GM12892 (cell line): ENCODE results near the gene SNPH.

Experiments used
- DNase-seq: peaks from one replicate; pipeline ENCODE4 v3.0.0; 2011; ENCODE audit not compliant: insufficient read length
- FAIRE-seq: peaks from 2 replicates; lab custom pipeline; 2011; peaks lifted over from hg19 to GRCh38; lab: Jason Lieb, UNC
- POLR2A ChIP-seq: IDR thresholded peaks from 2 replicates; pipeline ENCODE4 v1.6.1; 2011; ENCODE audit warnings: low read depth, low read length, control low read depth
- POLR2AphosphoS5 ChIP-seq: IDR thresholded peaks from 2 replicates; pipeline ENCODE4 v1.6.1; 2011; ENCODE audit warnings: low read depth, low read length, control low read depth
- TAF1 ChIP-seq: IDR thresholded peaks from 2 replicates; pipeline ENCODE4 v1.6.1; 2011; ENCODE audit warnings: low read depth, mild to moderate bottlenecking, control low read depth, low read length, borderline replicate concordance

Gene SNPH

GRCh38 chr20:1295276-1295930, 29.3 kb downstream of the SNPH start:
- no peak for FAIRE-seq

DNA sequence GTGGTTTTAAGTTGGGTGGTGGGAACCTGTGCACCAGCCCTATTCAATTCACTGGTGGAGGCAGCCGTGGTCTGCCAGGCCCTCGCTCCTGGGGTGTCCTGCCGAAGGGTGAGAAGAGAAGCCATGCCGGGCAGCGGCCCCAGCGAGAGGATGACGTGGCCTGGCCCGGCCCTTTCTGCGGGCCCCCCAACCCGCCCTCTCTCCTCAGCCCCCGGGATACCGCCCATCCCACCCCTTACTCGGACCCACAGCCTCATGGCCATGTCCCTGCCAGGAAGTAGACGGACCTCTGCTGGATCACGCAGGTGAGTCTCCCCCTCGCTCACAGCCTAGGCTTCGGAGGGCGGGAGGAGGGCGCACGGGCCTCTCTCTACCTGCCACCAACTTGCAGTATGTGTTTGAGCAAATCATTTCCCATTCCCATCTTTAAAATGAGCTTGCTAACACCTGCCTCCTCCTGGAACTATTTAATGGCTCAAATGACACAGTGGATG, 30.1 kb downstream of the SNPH start:
- DNase-seq: no peak
- FAIRE-seq: no peak

More at GRCh38 chr20:1295276-1295930, 29.3 kb downstream of the SNPH start:
- TF ChIP-seq TAF1 (no peak), POLR2A (no peak), POLR2AphosphoS5 (no peak)
- DNase-seq: no peak

GRCh38 chr20:1296922-1297321, 30.8 kb downstream of the SNPH start:
- no peak for TF ChIP-seq POLR2AphosphoS5
- TF ChIP-seq POLR2A: no peak
- no peak for TF ChIP-seq TAF1
- DNase-seq (no peak), FAIRE-seq (no peak)

More for the DNA sequence above, 30.1 kb downstream of the SNPH start:
- TF ChIP-seq TAF1: no peak
- no peak for TF ChIP-seq POLR2AphosphoS5
- no peak for TF ChIP-seq POLR2A

DNA sequence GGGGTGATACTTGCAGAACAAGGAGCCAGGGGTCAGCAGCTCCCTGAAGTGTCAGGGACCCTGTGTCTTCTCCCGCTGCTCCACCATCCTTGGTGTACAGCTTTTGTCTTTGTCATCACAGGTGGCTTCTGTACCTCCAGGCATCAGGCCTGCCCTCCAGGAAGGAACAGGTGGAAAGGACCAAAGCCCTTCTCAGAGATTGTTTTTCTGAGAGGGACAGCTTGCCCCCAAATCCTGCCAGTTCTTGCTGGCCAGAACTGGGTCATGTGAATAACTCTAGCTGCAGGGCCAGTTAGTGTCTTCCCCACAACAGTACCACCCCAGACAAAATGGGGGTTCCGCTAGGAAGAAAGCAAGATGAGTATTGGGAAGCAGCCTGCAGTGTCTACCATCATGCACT, 31.4 kb downstream of the SNPH start:
- DNase-seq: no peak
- no peak for TF ChIP-seq POLR2AphosphoS5
- TF ChIP-seq POLR2A: no peak

DNA sequence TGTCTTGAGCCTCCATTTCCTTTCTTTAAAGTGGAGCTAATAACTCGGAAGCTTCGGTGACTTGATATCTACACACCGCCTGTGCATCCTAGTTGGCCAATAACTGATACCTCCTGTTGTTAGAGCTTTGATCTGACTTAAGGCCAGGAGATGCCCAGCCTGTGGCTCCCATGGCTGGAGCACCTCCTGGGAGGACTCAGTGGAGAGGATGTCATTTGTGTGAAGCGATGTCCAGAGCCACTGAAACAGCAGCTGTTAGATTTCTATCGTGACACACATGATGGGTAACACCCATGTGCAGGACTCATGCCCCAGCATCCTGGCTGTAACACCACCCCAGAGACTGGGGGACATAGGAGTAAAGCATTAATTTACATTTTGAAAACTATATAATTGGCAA, 32.1 kb downstream of the SNPH start:
- no peak for FAIRE-seq
- TF ChIP-seq POLR2A: no peak
- no peak for TF ChIP-seq TAF1
- no peak for TF ChIP-seq POLR2AphosphoS5
- no peak for DNase-seq

More for the DNA sequence above, 31.4 kb downstream of the SNPH start:
- FAIRE-seq: no peak

GRCh38 chr20:1298888-1299511, 32.9 kb downstream of the SNPH start:
- DNase-seq (no peak), FAIRE-seq (no peak)
- TF ChIP-seq POLR2AphosphoS5 (no peak), POLR2A (no peak), TAF1 (no peak)

- FAIRE-seq: no peak
- no peak for DNase-seq
- TF ChIP-seq POLR2A (no peak), TAF1 (no peak), POLR2AphosphoS5 (no peak)
Observed at GRCh38 chr20:1299522-1299921, 33.4 kb downstream of the SNPH start.

GRCh38 chr20:1300083-1300840, 34.2 kb downstream of the SNPH start:
- DNase-seq: no peak
- TF ChIP-seq TAF1 (no peak), POLR2A (no peak), POLR2AphosphoS5 (no peak)
- FAIRE-seq: no peak

DNA sequence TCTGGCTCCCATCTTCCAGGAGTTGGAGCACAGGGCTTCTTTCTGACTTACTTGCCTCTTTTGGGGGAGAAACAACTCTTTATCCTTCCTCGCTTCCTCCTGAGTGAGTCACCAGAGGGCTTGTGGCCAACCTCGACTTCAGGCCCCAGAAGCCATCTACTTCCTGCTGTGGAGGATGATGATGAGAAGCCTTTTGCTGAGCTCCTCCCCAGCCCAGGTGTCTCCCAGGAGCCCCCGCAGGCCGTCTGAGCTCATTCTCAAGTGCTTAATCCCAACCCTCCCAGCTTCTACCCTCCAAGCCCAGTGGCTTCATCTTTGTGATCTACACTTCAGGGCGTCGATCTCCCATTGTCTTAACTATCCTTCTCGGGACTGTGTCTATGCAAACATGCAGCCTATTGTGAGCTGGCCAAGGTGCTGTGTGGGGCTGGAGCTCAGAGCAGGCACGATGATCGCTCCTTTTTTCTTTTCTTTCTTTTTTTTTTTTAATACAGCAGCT, 35.0 kb downstream of the SNPH start:
- DNase-seq: no peak
- no peak for FAIRE-seq
- TF ChIP-seq TAF1: no peak
- TF ChIP-seq POLR2A: no peak
- TF ChIP-seq POLR2AphosphoS5: no peak

DNA sequence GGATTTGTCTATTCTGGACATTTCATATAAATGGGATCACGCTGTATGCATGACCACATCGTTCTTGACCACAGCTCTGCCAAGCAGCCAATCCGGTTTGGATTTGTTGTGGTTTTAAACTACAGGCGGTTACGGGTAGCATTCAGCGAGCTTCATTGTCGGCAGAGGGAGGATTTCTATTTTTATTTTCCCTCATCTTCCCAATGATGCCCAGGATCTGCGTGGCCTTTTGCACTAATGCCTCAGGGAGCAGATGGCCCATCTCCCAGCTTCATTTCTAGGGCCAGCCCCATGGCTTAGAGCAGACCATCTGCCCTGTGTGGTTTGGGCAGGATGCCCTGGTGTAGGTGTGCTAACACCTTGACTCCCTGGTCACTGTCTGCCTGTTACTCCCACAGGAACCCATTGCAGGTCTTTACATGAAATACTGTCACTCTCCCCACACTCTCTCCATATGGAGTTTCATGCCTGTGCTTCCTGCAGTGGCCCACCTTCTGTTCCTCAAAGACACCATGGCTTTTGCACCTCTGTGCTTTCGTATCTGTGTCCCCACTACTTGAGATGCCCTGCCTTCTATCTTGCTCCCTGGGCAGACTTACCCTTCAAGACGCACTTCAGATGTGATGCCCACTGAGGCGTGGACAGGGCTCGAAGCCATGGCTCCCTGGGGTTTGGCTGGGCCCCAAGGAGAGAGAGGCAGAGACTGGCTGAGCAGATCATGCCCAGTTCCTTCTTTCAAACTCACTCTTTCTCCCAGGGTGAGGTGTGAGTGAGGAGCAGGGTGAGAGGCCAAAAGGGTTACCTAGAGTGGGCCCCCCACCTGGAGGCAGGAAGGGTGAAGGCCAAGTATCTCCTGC, 36.8 kb downstream of the SNPH start:
- DNase-seq: no peak
- TF ChIP-seq POLR2A (no peak), POLR2AphosphoS5 (no peak), TAF1 (no peak)
- FAIRE-seq: no peak

DNA sequence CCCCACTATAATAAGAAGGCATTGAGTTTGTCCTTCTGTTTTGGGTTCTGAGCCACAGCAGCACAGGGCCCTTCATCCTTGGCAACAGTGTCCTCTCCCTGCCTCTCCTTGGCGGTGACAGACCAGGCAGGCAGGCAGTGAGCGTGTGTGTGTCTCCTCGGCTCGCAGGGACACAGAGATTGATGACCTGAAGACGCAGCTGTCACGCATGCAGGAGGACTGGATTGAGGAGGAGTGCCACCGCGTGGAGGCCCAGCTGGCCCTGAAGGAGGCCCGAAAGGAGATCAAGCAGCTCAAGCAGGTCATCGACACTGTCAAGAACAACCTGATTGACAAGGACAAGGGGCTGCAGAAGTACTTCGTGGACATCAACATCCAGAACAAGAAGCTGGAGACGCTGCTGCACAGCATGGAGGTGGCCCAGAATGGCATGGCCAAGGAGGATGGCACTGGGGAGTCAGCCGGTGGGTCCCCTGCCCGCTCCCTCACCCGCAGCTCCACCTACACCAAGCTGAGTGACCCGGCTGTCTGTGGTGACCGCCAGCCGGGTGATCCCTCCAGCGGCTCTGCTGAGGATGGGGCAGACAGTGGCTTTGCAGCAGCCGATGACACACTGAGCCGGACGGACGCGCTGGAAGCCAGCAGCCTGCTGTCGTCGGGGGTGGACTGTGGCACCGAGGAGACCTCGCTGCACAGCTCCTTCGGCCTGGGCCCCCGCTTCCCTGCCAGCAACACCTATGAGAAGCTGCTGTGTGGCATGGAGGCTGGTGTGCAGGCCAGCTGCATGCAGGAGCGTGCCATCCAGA, 38.8 kb downstream of the SNPH start:
- DNase-seq: no peak
- TF ChIP-seq POLR2AphosphoS5: no peak
- TF ChIP-seq POLR2A: no peak
- TF ChIP-seq TAF1: no peak
- no peak for FAIRE-seq
